Measurements from ENCODE around the gene WRNIP1. TPM values are rescaled to one million over a fixed set of nuclear protein-coding genes. Genes with fewer than 3 reads are reported as not detected.

Gene WRNIP1
- total and polyA plus RNA-seq, 2 of the 13 experiments (the other 11 are each of a cell fraction or from before 2014, with no cell fraction given) = 77.7 to 90.3 TPM

DNA sequence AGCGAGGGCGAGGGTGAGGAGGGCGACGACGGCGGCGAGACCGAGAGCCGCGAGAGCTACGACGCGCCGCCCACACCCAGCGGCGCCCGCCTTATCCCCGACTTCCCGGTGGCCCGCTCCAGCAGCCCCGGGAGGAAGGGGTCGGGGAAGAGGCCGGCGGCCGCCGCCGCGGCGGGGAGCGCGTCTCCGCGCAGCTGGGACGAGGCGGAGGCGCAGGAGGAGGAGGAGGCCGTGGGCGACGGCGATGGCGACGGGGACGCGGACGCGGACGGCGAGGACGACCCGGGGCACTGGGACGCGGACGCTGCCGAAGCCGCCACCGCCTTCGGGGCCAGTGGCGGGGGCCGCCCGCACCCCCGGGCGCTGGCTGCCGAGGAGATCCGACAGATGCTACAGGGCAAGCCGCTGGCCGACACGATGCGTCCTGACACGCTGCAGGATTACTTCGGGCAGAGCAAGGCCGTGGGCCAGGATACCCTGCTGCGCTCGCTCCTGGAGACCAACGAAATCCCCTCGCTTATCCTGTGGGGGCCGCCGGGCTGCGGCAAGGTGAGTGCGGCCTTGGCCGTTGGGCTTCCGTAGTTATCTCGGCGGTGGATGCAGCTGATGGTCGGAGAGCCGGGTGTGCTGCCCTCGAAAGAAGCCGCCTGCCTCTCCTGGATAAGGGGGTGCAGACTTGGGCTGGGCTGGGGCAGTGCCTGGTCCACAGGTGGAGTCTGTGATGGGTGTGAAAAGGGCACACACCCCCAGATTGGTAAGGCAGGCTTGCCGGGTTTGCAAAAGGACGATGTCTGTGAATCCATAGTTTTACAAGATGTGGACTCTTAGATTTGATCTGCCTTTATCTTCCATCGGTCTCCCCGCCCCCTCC, 938 bp downstream of the WRNIP1 start (continued):
- TF ChIP-seq SOX13 (IDR thresholded peaks at IDR 0.05) (no peak), SOX13 (CRISPR knock-in tag; conservative IDR thresholded peaks at IDR 0.05 in 1 of 2, IDR thresholded peaks at IDR 0.05 in 1 of 2) (no peak), ZNF180 (CRISPR knock-in tag; IDR thresholded peaks at IDR 0.05; ENCODE audit: borderline replicate concordance, low read depth) (no peak), ZNF891 (CRISPR knock-in tag; IDR thresholded peaks at IDR 0.05) (0 out of 2 replicates have a peak, but pooled peaks have one; percentile 45), CAMTA2 (CRISPR knock-in tag; IDR thresholded peaks at IDR 0.05; ENCODE audit: borderline replicate concordance) (peak; percentile 46; the same call in 1 of the 2 replicates), PITX1 (CRISPR knock-in tag; IDR thresholded peaks at IDR 0.05) (peak; percentile 66; the same call in 1 of the 2 replicates), PHB2 (IDR thresholded peaks at IDR 0.05; ENCODE audit: partially characterized antibody) (no peak), REPIN1 (CRISPR knock-in tag; IDR thresholded peaks at IDR 0.05; ENCODE audit: borderline replicate concordance, low read depth) (no peak), MLLT10 (CRISPR knock-in tag; IDR thresholded peaks at IDR 0.05) (no peak), ZNF20 (CRISPR knock-in tag; IDR thresholded peaks at IDR 0.05) (peak; percentile 78; the same call in 1 of the 2 replicates), CHD2 (IDR thresholded peaks at IDR 0.05; ENCODE audit: low read depth, low read length) (peak; percentile 66; the same call in 1 of the 2 replicates)
- TF ChIP-seq, protein P1, sequence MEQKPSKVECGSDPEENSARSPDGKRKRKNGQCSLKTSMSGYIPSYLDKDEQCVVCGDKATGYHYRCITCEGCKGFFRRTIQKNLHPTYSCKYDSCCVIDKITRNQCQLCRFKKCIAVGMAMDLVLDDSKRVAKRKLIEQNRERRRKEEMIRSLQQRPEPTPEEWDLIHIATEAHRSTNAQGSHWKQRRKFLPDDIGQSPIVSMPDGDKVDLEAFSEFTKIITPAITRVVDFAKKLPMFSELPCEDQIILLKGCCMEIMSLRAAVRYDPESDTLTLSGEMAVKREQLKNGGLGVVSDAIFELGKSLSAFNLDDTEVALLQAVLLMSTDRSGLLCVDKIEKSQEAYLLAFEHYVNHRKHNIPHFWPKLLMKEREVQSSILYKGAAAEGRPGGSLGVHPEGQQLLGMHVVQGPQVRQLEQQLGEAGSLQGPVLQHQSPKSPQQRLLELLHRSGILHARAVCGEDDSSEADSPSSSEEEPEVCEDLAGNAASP (CRISPR knock-in tag; IDR thresholded peaks at IDR 0.05; ENCODE audit: borderline replicate concordance) = no peak
- TF ChIP-seq, protein P2, sequence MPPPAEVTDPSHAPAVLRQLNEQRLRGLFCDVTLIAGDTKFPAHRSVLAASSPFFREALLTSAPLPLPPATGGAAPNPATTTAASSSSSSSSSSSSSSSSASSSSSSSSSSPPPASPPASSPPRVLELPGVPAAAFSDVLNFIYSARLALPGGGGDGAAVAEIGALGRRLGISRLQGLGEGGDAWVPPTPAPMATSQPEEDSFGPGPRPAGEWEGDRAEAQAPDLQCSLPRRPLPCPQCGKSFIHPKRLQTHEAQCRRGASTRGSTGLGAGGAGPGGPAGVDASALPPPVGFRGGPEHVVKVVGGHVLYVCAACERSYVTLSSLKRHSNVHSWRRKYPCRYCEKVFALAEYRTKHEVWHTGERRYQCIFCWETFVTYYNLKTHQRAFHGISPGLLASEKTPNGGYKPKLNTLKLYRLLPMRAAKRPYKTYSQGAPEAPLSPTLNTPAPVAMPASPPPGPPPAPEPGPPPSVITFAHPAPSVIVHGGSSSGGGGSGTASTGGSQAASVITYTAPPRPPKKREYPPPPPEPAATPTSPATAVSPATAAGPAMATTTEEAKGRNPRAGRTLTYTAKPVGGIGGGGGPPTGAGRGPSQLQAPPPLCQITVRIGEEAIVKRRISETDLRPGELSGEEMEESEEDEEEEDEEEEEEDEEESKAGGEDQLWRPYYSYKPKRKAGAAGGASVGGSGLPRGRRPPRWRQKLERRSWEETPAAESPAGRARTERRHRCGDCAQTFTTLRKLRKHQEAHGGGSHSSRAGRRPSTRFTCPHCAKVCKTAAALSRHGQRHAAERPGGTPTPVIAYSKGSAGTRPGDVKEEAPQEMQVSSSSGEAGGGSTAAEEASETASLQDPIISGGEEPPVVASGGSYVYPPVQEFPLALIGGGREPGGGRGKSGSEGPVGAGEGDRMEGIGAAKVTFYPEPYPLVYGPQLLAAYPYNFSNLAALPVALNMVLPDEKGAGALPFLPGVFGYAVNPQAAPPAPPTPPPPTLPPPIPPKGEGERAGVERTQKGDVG (CRISPR knock-in tag; IDR thresholded peaks at IDR 0.05; ENCODE audit: borderline replicate concordance) = 0 out of 2 replicates have a peak, but pooled peaks have one; percentile 29
- TF ChIP-seq, protein P3, sequence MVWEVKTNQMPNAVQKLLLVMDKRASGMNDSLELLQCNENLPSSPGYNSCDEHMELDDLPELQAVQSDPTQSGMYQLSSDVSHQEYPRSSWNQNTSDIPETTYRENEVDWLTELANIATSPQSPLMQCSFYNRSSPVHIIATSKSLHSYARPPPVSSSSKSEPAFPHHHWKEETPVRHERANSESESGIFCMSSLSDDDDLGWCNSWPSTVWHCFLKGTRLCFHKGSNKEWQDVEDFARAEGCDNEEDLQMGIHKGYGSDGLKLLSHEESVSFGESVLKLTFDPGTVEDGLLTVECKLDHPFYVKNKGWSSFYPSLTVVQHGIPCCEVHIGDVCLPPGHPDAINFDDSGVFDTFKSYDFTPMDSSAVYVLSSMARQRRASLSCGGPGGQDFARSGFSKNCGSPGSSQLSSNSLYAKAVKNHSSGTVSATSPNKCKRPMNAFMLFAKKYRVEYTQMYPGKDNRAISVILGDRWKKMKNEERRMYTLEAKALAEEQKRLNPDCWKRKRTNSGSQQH (CRISPR knock-in tag; IDR thresholded peaks at IDR 0.05; ENCODE audit: low read depth) = 0 out of 2 replicates have a peak, but pooled peaks have one; percentile 44
- TF ChIP-seq, protein P4, sequence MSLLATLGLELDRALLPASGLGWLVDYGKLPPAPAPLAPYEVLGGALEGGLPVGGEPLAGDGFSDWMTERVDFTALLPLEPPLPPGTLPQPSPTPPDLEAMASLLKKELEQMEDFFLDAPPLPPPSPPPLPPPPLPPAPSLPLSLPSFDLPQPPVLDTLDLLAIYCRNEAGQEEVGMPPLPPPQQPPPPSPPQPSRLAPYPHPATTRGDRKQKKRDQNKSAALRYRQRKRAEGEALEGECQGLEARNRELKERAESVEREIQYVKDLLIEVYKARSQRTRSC (CRISPR knock-in tag; IDR thresholded peaks at IDR 0.05; ENCODE audit: low read depth) = 0 out of 2 replicates have a peak, but pooled peaks have one; percentile 43
- TF ChIP-seq, protein P5, sequence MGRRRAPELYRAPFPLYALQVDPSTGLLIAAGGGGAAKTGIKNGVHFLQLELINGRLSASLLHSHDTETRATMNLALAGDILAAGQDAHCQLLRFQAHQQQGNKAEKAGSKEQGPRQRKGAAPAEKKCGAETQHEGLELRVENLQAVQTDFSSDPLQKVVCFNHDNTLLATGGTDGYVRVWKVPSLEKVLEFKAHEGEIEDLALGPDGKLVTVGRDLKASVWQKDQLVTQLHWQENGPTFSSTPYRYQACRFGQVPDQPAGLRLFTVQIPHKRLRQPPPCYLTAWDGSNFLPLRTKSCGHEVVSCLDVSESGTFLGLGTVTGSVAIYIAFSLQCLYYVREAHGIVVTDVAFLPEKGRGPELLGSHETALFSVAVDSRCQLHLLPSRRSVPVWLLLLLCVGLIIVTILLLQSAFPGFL (CRISPR knock-in tag; IDR thresholded peaks at IDR 0.05) = no peak

All from HepG2 (cell line).